GM21367 (cell line): ENCODE results near the gene CMA1.
"Not testable (repeated sequence)": the region's sequence is repeated elsewhere in the genome, so short reads cannot be mapped to it uniquely, and the experiment has no call there.

ENCODE experiments used
- ATAC-seq: cut with Tn5 transposase; IDR thresholded peaks from one replicate; pipeline ENCODE4 v1.9.1; 2021; ENCODE audit not compliant: unreplicated experiment

CMA1 gene

GRCh38 chr14:24470450-24470849 is 37.6 kb downstream of the CMA1 start:
- not testable (repeated sequence) for ATAC-seq

DNA sequence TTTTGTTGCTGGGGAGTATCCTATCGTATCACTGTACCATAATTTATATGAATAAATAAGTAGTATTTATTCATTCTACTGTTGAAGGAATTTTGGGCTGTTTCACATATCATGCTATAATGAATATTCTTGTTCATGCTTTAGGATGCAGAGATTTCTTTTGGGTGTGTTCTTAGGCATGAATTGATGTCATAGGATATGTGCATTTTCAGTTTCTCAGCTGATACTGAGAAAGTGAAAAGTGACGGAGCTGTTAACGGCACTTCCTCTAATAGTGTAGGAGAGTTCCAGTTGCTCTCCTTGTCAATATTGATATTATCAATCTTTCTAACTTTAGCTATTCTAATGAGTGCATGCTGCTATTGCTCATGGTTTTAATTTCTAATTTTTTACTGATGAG is 42.3 kb downstream of the CMA1 start:
- ATAC-seq: no peak

DNA sequence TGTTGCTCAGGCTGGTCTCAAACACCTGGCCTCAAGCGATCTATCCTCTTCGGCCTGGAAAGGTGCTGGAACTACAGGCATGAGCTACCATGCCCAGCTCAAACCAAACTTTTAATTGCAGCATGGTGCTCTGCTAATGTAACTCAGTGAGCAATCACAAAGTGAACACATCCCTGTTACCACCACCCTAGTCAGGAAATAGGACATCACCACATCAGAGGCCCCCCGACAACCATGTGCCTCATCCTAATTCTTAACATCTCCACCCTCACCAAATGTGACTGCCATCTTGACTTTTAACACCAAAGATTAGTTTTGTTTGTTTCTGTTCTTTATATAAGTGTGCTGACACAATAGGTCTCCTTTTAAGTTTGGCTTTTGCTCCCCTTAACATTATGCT is 42.7 kb downstream of the CMA1 start:
- no peak for ATAC-seq

DNA sequence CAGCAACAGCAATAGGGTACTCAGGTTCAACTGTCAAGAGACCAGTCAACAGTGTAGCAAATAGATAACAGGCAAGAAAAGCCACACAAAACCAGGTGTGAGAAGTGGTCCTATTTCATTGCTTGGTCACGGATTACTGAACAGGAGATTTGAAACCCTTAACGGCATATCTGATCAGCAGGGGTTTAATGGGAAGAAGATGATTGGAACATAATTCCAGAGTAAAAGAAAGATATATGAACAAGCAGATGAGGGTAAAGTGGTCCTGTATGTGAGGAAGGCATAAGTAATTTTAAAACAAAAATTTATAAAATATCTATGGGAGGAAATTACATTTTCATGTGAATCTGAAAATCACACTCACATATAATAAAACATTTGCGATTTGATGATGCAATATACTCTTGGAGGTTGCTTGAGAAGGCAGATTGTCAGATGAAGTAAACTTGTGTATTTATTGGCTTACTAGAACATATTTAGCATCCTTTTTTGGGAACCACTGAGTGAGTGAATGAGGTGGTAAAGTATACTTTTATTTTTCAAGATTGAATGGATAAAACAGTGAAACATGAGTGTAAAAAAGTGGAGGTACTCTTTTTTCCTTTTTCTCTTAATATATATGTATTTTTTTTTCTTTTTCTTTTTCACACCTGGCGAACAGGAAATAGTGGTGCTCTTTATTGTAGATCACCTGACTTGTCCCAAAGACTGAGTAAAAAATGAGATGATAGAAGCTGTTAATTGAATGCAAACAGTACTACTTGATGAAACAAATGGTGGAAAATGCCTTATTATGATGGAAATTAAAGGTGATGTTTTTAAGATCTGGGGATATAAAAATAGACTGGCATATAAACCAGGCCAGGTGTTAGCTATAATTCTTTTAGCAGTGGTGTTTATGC is 43.9 kb downstream of the CMA1 start:
- no peak for ATAC-seq

DNA sequence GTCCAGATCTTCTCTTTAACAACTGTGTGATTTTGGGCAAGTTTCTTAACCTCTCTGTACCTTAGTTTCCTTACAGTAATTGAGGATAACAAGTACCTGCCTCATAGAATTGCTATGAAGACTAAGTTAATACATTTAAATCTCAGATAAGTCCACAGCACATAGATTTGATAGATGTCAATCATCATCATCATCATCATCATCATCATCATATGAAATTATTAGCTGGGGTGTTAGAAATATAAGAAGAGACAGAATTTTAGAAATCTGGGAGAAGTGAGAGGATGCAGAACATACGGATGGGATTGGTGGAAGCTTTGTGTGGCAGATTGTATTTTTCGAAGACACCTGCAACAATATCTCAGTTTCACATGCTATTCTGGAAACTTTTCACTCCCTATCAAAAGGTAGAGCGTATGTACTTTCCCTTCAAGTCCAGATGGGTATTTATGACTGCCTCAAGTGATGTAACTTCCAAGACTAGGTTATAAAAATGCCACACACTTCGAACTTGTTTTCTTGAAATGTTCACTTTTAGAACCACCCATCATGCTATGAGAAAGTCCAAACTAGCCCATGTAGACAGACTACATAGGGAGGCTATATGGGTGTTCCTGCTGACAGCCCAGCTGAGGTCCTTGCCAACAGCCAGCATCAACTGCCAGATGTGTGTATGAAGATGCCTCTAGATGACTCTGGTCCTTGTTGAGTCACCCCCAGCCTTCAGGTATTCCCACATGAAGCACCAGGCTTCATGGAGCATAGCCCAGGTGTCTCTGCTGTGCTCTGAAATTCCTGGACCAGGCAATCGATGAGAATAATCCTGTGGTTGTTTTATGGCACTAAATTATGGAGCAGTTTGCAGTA is 44.8 kb downstream of the CMA1 start:
- no peak for ATAC-seq

- no peak for ATAC-seq
These were observed 46.7 kb downstream of the CMA1 start for GRCh38 chr14:24461336-24461735.

DNA sequence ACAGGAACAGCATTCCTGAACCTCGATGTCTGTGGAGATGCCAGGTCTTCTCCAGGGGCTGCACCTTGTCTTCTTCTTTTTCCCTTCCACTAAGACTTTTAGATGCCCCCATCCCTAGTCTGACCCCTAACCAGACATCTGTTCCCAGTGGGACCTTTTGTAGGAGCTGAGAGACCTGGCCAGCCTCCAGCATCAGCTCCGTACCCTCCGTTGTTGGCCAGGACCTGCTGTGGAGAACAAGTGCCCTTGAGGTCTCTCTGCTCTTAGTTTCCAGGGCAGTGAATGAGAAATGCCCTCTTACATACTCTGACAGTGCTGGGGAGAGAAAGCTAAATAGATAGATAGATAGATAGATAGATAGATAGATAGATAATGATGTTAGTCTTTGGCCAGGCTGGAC is 48.7 kb downstream of the CMA1 start:
- ATAC-seq: no peak

- no peak for ATAC-seq
These were observed 49.3 kb downstream of the CMA1 start for GRCh38 chr14:24458736-24459135.

GRCh38 chr14:24456980-24457379 is 51.1 kb downstream of the CMA1 start:
- ATAC-seq: no peak
